ENCODE data around the gene SEC22C. TPM values are rescaled to one million over a fixed set of nuclear protein-coding genes. Genes with fewer than 3 reads are reported as not detected.

SEC22C gene
- total and polyA plus RNA-seq, 2 of the 13 experiments (the other 11 are each of a cell fraction or from before 2014, with no cell fraction given) = 20.0 to 40.0 TPM

- TF ChIP-seq ZNF574 (CRISPR knock-in tag; IDR thresholded peaks at IDR 0.05) = 0 out of 2 replicates have a peak, but pooled peaks have one; percentile 13
- TF ChIP-seq KDM4B (CRISPR knock-in tag; IDR thresholded peaks at IDR 0.05) = no peak
- TF ChIP-seq, protein P1, sequence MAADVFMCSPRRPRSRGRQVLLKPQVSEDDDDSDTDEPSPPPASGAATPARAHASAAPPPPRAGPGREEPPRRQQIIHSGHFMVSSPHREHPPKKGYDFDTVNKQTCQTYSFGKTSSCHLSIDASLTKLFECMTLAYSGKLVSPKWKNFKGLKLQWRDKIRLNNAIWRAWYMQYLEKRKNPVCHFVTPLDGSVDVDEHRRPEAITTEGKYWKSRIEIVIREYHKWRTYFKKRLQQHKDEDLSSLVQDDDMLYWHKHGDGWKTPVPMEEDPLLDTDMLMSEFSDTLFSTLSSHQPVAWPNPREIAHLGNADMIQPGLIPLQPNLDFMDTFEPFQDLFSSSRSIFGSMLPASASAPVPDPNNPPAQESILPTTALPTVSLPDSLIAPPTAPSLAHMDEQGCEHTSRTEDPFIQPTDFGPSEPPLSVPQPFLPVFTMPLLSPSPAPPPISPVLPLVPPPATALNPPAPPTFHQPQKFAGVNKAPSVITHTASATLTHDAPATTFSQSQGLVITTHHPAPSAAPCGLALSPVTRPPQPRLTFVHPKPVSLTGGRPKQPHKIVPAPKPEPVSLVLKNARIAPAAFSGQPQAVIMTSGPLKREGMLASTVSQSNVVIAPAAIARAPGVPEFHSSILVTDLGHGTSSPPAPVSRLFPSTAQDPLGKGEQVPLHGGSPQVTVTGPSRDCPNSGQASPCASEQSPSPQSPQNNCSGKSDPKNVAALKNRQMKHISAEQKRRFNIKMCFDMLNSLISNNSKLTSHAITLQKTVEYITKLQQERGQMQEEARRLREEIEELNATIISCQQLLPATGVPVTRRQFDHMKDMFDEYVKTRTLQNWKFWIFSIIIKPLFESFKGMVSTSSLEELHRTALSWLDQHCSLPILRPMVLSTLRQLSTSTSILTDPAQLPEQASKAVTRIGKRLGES (CRISPR knock-in tag; IDR thresholded peaks at IDR 0.05; ENCODE audit: borderline replicate concordance) = no peak
- TF ChIP-seq TOPORS (CRISPR knock-in tag; IDR thresholded peaks at IDR 0.05) = no peak
- no peak for TF ChIP-seq ZNF644 (CRISPR knock-in tag; IDR thresholded peaks at IDR 0.05; ENCODE audit: low read depth)
- TF ChIP-seq HDAC1 (CRISPR knock-in tag; IDR thresholded peaks at IDR 0.05) = peak; percentile 29; the same call in 1 of the 2 replicates
- TF ChIP-seq, protein P2, sequence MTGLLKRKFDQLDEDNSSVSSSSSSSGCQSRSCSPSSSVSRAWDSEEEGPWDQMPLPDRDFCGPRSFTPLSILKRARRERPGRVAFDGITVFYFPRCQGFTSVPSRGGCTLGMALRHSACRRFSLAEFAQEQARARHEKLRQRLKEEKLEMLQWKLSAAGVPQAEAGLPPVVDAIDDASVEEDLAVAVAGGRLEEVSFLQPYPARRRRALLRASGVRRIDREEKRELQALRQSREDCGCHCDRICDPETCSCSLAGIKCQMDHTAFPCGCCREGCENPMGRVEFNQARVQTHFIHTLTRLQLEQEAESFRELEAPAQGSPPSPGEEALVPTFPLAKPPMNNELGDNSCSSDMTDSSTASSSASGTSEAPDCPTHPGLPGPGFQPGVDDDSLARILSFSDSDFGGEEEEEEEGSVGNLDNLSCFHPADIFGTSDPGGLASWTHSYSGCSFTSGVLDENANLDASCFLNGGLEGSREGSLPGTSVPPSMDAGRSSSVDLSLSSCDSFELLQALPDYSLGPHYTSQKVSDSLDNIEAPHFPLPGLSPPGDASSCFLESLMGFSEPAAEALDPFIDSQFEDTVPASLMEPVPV (CRISPR knock-in tag; IDR thresholded peaks at IDR 0.05) = 0 out of 2 replicates have a peak, but pooled peaks have one; percentile 64
- no peak for TF ChIP-seq SSRP1 (CRISPR knock-in tag; IDR thresholded peaks at IDR 0.05)
- TF ChIP-seq, protein P3, sequence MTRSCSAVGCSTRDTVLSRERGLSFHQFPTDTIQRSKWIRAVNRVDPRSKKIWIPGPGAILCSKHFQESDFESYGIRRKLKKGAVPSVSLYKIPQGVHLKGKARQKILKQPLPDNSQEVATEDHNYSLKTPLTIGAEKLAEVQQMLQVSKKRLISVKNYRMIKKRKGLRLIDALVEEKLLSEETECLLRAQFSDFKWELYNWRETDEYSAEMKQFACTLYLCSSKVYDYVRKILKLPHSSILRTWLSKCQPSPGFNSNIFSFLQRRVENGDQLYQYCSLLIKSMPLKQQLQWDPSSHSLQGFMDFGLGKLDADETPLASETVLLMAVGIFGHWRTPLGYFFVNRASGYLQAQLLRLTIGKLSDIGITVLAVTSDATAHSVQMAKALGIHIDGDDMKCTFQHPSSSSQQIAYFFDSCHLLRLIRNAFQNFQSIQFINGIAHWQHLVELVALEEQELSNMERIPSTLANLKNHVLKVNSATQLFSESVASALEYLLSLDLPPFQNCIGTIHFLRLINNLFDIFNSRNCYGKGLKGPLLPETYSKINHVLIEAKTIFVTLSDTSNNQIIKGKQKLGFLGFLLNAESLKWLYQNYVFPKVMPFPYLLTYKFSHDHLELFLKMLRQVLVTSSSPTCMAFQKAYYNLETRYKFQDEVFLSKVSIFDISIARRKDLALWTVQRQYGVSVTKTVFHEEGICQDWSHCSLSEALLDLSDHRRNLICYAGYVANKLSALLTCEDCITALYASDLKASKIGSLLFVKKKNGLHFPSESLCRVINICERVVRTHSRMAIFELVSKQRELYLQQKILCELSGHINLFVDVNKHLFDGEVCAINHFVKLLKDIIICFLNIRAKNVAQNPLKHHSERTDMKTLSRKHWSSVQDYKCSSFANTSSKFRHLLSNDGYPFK (CRISPR knock-in tag; IDR thresholded peaks at IDR 0.05; ENCODE audit: borderline replicate concordance) = peak; percentile 48; the same call in 1 of the 2 replicates
- no peak for TF ChIP-seq ZFP62 (CRISPR knock-in tag; IDR thresholded peaks at IDR 0.05)
- TF ChIP-seq, protein P4, sequence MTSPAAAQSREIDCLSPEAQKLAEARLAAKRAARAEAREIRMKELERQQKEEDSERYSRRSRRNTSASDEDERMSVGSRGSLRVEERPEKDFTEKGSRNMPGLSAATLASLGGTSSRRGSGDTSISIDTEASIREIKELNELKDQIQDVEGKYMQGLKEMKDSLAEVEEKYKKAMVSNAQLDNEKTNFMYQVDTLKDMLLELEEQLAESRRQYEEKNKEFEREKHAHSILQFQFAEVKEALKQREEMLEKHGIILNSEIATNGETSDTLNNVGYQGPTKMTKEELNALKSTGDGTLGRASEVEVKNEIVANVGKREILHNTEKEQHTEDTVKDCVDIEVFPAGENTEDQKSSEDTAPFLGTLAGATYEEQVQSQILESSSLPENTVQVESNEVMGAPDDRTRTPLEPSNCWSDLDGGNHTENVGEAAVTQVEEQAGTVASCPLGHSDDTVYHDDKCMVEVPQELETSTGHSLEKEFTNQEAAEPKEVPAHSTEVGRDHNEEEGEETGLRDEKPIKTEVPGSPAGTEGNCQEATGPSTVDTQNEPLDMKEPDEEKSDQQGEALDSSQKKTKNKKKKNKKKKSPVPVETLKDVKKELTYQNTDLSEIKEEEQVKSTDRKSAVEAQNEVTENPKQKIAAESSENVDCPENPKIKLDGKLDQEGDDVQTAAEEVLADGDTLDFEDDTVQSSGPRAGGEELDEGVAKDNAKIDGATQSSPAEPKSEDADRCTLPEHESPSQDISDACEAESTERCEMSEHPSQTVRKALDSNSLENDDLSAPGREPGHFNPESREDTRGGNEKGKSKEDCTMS (CRISPR knock-in tag; conservative IDR thresholded peaks at IDR 0.05) = no peak
- TF ChIP-seq ZSCAN9 (CRISPR knock-in tag; IDR thresholded peaks at IDR 0.05; ENCODE audit: borderline replicate concordance) = no peak
- TF ChIP-seq HDAC2 (CRISPR knock-in tag; IDR thresholded peaks at IDR 0.05) = no peak
- no peak for TF ChIP-seq FLYWCH1 (CRISPR knock-in tag; IDR thresholded peaks at IDR 0.05)
These were observed 79.9 kb downstream of the SEC22C start (continued) for GRCh38 chr3:42501681-42502428.

Data from HepG2 (cell line).